22Rv1 (cell line): ENCODE measurements around the gene PGPEP1.

Source experiments
- CTCF ChIP-seq: fragments of 450-650 bp; IDR thresholded peaks from 2 replicates; pipeline ENCODE4 v1.5.1; 2017; ENCODE audit warnings: mild to moderate bottlenecking
- ZFX ChIP-seq: fragments of 450-650 bp; IDR thresholded peaks from 2 replicates; pipeline ENCODE4 v1.6.1; 2017; ENCODE audit warnings: antibody characterized with exemption, borderline replicate concordance

GRCh38 chr19:18297308-18297707, 43.1 kb upstream of the PGPEP1 start:
- TF ChIP-seq CTCF (no peak), ZFX (no peak)
